ENCODE measurements around the gene IRAK2. TPM values are rescaled to one million over a fixed set of nuclear protein-coding genes. Genes with fewer than 3 reads are reported as not detected.

Gene IRAK2
- total RNA-seq, 4 donors from 2014 or later, result 0.29 to 8.7 (median 3.7) TPM

DNA sequence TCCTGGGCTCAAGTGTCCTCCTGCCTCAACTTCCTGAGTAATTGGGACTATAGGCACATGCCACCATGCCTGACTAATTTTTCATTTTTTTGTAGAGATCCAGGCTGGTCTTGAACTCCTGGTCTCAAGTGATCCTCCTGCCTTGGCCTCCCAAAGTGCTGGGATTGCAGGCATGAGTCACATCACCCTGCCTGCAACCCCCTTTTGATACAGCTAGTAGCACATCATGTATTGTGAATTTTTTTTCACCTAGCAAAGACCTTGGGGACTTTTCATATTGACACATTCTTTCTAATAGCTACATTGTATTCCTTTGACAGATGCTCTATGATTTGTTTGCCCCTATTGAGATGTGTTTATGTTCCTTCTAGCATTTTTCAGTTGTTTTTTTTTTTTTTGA lies 14.2 kb downstream of the IRAK2 start:
- Histone ChIP-seq H3K9me3 (no peaks in the 10 kb centered on the region), H3K4me1 (no peaks in the 10 kb centered on the region), H3K36me3 (no peaks in the 10 kb centered on the region), H3K4me3 (no peak overlapping the region), H3K27ac (no peak overlapping the region), H3K27me3 (no peaks in the 10 kb centered on the region)
- intact Hi-C loops (cut with DNase I; ENCODE audit: low total_unique reads), result no loop called here
- TF ChIP-seq, protein P1, sequence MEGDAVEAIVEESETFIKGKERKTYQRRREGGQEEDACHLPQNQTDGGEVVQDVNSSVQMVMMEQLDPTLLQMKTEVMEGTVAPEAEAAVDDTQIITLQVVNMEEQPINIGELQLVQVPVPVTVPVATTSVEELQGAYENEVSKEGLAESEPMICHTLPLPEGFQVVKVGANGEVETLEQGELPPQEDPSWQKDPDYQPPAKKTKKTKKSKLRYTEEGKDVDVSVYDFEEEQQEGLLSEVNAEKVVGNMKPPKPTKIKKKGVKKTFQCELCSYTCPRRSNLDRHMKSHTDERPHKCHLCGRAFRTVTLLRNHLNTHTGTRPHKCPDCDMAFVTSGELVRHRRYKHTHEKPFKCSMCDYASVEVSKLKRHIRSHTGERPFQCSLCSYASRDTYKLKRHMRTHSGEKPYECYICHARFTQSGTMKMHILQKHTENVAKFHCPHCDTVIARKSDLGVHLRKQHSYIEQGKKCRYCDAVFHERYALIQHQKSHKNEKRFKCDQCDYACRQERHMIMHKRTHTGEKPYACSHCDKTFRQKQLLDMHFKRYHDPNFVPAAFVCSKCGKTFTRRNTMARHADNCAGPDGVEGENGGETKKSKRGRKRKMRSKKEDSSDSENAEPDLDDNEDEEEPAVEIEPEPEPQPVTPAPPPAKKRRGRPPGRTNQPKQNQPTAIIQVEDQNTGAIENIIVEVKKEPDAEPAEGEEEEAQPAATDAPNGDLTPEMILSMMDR (IDR thresholded peaks at IDR 0.05), result no peak
- no peak for TF ChIP-seq POLR2A (IDR thresholded peaks at IDR 0.05)
- no peak for DNase-seq

DNA sequence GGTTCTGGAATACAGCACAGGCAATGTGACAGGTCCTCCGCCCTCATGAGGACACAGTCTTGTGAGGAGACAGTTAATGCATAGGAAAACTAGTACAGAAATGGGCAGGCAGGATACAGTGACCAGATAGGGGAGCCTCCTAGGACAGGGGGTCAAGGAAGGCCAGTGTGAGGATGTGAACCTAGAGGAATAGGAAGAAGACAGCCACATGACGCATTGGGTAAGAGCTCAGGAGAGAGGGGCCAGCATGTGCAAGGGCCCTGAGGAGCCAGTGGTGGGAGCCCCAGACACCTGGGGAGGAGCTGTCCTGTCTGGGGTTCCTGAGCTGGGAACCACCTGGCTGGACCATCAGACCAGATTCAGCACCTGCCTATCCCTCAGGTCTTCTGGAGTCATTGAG lies 15.6 kb downstream of the IRAK2 start:
- Histone ChIP-seq H3K4me1 (no peaks in the 10 kb centered on the region), H3K27ac (no peak overlapping the region), H3K4me3 (no peak overlapping the region), H3K9me3 (no peaks in the 10 kb centered on the region), H3K36me3 (no peaks in the 10 kb centered on the region), H3K27me3 (no peaks in the 10 kb centered on the region)
- intact Hi-C loops (cut with DNase I; ENCODE audit: low total_unique reads), result no loop called here
- DNase-seq, result no peak
- TF ChIP-seq POLR2A (IDR thresholded peaks at IDR 0.05), result no peak
- TF ChIP-seq, protein P1 (IDR thresholded peaks at IDR 0.05), result no peak

DNA sequence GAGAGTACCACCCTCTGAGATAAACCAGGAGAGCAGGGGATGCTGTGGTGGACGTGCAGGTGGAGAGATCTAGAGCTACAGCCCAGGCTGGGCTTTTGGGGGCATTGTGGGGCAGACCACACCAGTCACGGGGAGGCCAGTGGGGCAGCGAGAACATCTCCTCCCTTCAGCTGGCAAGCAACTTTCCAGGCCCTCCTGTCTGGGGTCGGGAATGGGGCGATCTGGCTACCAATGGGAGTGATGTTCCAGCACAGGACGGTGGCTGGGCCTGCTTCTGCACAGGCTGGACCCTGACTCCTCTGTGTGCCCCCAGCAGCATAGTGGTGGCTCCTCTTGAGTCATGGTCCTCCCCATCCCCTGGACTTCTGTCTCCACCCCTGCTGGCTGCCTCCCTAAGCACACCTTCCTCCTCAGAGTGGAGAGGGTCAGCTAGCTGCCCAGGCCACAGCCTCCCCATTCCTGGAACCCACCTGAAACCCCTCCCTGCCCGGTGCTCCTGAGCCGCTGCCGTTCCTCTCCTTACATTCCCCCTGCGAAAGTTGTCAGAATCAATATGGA lies 16.1 kb downstream of the IRAK2 start:
- TF ChIP-seq POLR2A (IDR thresholded peaks at IDR 0.05), result no peak
- TF ChIP-seq, protein P1 (IDR thresholded peaks at IDR 0.05), result no peak
- H3K9me3 ChIP-seq, result no peaks in the 10 kb centered on the region
- intact Hi-C loops (cut with DNase I; ENCODE audit: low total_unique reads), result no loop called here
- no peaks in the 10 kb centered on the region for H3K36me3 ChIP-seq
- H3K27me3 ChIP-seq, result no peaks in the 10 kb centered on the region
- H3K4me3 ChIP-seq, result no peak overlapping the region
- DNase-seq, result no peak
- no peak overlapping the region for H3K27ac ChIP-seq
- H3K4me1 ChIP-seq, result no peaks in the 10 kb centered on the region

DNA sequence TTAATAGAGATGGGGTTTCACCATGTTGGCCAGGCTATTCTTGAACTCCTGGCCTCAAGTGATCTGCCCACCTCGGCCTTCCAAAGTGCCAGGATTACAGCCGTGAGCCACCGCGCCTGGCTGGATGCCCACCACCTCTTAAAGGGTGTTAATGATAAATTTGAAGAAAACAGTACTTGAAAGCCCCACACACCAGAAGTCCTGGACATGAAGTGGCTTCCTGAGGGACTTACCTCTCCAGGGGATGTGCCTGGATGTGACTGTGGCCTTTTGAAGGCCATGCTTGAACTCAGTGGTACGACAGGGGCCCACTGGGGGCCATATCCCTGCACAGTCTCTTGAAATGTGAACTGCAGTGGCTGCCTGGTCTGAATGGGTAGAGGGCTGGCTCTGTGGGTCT lies 18.2 kb downstream of the IRAK2 start:
- DNase-seq, result no peak
- Histone ChIP-seq H3K36me3 (no peaks in the 10 kb centered on the region), H3K27ac (no peak overlapping the region), H3K4me1 (no peaks in the 10 kb centered on the region), H3K4me3 (no peak overlapping the region), H3K9me3 (no peaks in the 10 kb centered on the region), H3K27me3 (no peaks in the 10 kb centered on the region)
- TF ChIP-seq, protein P1 (IDR thresholded peaks at IDR 0.05), result no peak
- TF ChIP-seq POLR2A (IDR thresholded peaks at IDR 0.05), result no peak
- intact Hi-C loops (cut with DNase I; ENCODE audit: low total_unique reads), result no loop called here

DNA sequence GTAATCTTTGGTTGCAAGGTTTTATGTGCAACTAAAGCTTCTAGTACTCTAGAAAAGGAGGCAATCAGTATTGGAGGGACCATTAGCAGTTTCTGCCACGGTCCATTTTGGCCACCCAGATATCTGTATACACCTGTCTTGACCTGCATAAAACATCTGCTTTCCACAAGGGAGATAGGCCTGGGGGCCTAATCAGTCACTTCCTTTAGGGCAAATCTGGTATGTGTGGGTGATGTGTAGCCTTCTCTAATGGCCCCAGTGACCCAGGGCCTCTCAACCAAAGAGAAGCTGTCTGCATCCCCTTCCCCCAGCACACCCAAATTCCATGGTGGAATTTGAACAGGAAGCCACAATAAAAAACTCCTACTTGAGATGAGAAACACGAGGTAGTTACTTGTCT lies 19.5 kb downstream of the IRAK2 start:
- Histone ChIP-seq H3K4me3 (no peak overlapping the region), H3K27ac (no peak overlapping the region), H3K4me1 (no peaks in the 10 kb centered on the region), H3K36me3 (no peaks in the 10 kb centered on the region), H3K9me3 (no peaks in the 10 kb centered on the region), H3K27me3 (no peaks in the 10 kb centered on the region)
- no peak for TF ChIP-seq POLR2A (IDR thresholded peaks at IDR 0.05)
- TF ChIP-seq, protein P1 (IDR thresholded peaks at IDR 0.05), result no peak
- no peak for DNase-seq
- intact Hi-C loops (cut with DNase I; ENCODE audit: low total_unique reads), result no loop called here

Data from uterus (tissue), 4 donors.